ENCODE measurements around the gene PDE11A. TPM values are rescaled to one million over a fixed set of nuclear protein-coding genes. Genes with fewer than 3 reads are reported as not detected.

PDE11A gene
- total RNA-seq, 3 donors from 2014 or later: 0.96 to 2.3 (median 2.2) TPM

GRCh38 chr2:177611310-177611886 is 461.2 kb downstream of the PDE11A start:
- no peak for DNase-seq (ENCODE audit: low spot score in 2 of 2)
- no peak overlapping the region for H3K27ac ChIP-seq
- H3K4me1 ChIP-seq: no peaks in the 10 kb centered on the region
- H3K9me3 ChIP-seq: no peaks in the 10 kb centered on the region
- TF ChIP-seq POLR2A (IDR thresholded peaks at IDR 0.05): no peak
- TF ChIP-seq CTCF (IDR thresholded peaks at IDR 0.05): no peak
- no peak for TF ChIP-seq POLR2AphosphoS5 (IDR thresholded peaks at IDR 0.05)
- intact Hi-C loops (cut with DNase I; ENCODE audit: low total_unique reads): no loop called here
- H3K27me3 ChIP-seq: no peaks in the 10 kb centered on the region
- no peaks in the 10 kb centered on the region for H3K36me3 ChIP-seq
- H3K4me3 ChIP-seq: no peak overlapping the region

- Histone ChIP-seq H3K27ac (no peak overlapping the region), H3K36me3 (no peaks in the 10 kb centered on the region), H3K27me3 (no peaks in the 10 kb centered on the region), H3K4me3 (no peak overlapping the region), H3K9me3 (no peaks in the 10 kb centered on the region), H3K4me1 (no peaks in the 10 kb centered on the region)
- intact Hi-C loops (cut with DNase I; ENCODE audit: low total_unique reads): no loop called here
- TF ChIP-seq POLR2AphosphoS5 (IDR thresholded peaks at IDR 0.05) (no peak), POLR2A (IDR thresholded peaks at IDR 0.05) (no peak), CTCF (IDR thresholded peaks at IDR 0.05) (no peak)
- no peak for DNase-seq (ENCODE audit: low spot score in 2 of 2)
Observed at GRCh38 chr2:177610813-177611212, 461.8 kb downstream of the PDE11A start.

- no peaks in the 10 kb centered on the region for H3K27me3 ChIP-seq
- H3K4me1 ChIP-seq: no peaks in the 10 kb centered on the region
- no peak for DNase-seq (ENCODE audit: low spot score in 2 of 2)
- TF ChIP-seq POLR2A (IDR thresholded peaks at IDR 0.05) (no peak), POLR2AphosphoS5 (IDR thresholded peaks at IDR 0.05) (no peak), CTCF (IDR thresholded peaks at IDR 0.05) (no peak)
- no peaks in the 10 kb centered on the region for H3K9me3 ChIP-seq
- no peak overlapping the region for H3K27ac ChIP-seq
- intact Hi-C loops (cut with DNase I; ENCODE audit: low total_unique reads): no loop called here
- H3K4me3 ChIP-seq: no peak overlapping the region
- no peaks in the 10 kb centered on the region for H3K36me3 ChIP-seq
Observed at GRCh38 chr2:177606636-177607035, 465.9 kb downstream of the PDE11A start.

DNA sequence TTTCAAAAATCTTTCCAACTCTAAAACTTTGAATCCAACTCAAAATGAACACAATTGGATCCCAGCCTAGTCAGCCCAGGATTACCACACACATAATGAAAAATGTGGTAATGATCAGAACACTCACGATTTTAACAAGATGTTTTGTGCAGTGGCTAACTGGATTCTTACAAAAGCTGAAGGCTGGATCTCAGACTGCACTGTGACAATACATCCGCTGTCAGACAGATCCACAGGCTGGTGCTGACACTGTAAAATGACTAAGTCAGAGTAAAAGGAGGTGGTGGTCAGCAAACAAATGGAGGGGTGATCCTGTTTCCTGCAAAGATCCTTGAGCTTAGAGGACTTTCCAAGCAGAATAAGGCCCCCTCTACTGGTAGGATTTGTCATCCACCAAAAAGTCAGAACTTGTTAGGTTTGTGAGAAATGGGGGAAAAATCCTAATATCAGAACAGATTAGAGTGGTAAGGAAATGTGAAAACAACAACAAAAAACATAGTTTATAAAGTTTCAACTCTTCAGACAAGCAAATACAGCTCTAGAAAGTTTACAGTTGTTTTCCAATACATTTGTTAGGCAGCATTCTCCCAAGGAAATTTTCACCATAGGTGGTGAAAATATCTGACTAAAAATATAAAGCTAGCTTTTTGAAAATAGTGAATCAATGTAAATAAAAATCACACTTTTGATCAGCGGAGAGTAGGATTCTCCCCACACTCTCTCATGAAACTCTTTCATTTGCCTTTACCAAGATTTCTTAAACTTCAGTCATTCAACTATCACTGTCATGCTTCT is 468.1 kb downstream of the PDE11A start:
- H3K9me3 ChIP-seq: no peaks in the 10 kb centered on the region
- H3K27me3 ChIP-seq: no peaks in the 10 kb centered on the region
- no peak for TF ChIP-seq POLR2A (IDR thresholded peaks at IDR 0.05)
- peak; percentile 35 to 61 (median 48) for TF ChIP-seq CTCF (IDR thresholded peaks at IDR 0.05)
- H3K4me3 ChIP-seq: no peak overlapping the region
- H3K36me3 ChIP-seq: no peaks in the 10 kb centered on the region
- no peak for DNase-seq (ENCODE audit: low spot score in 2 of 2)
- intact Hi-C loops (cut with DNase I; ENCODE audit: low total_unique reads): no loop called here
- H3K27ac ChIP-seq: peak overlapping the region in 1 of 2 donors; percentile 15
- H3K4me1 ChIP-seq: no peaks in the 10 kb centered on the region

- H3K4me1 ChIP-seq: peaks cover 0 to 2% of the 10 kb centered on the region in 2 donors
- no peaks in the 10 kb centered on the region for H3K9me3 ChIP-seq
- DNase-seq (ENCODE audit: low spot score in 2 of 2): no peak
- TF ChIP-seq POLR2AphosphoS5 (IDR thresholded peaks at IDR 0.05) (no peak), CTCF (IDR thresholded peaks at IDR 0.05) (no peak), POLR2A (IDR thresholded peaks at IDR 0.05) (no peak)
- H3K27me3 ChIP-seq: no peaks in the 10 kb centered on the region
- no peaks in the 10 kb centered on the region for H3K36me3 ChIP-seq
- no peak overlapping the region for H3K4me3 ChIP-seq
- peak overlapping the region in 1 of 2 donors; percentile 15 for H3K27ac ChIP-seq
- intact Hi-C loops (cut with DNase I; ENCODE audit: low total_unique reads): no loop called here
Observed at GRCh38 chr2:177603768-177604167, 468.8 kb downstream of the PDE11A start.
